ENCODE results near the gene DUSP28. TPM values are rescaled to one million over a fixed set of nuclear protein-coding genes. Genes with fewer than 3 reads are reported as not detected.
"Not testable (repeated sequence)": the region's sequence is repeated elsewhere in the genome, so short reads cannot be mapped to it uniquely, and the experiment has no call there.

The DUSP28 gene
- total RNA-seq, 2 experiments from 2014 or later, result 7.9 to 9.3 TPM

- Mint-ChIP-seq H3K4me1 (no peaks in the 10 kb centered on the region), H3K36me3 (ENCODE audit: low read depth) (peaks cover 86% of the 10 kb centered on the region), H3K9me3 (peaks cover 54% of the 10 kb centered on the region), H3K27me3 (no peaks in the 10 kb centered on the region), H3K4me3 (no peak overlapping the region), H3K27ac (no peak overlapping the region)
- no peak for DNase-seq
- CTCF ChIA-PET, result no interaction called here
- POLR2A ChIA-PET, result no interaction called here
Measured at GRCh38 chr2:240530181-240530580, 30.0 kb upstream of the DUSP28 start.

GRCh38 chr2:240531038-240531437, 29.1 kb upstream of the DUSP28 start:
- no peak overlapping the region for H3K27ac Mint-ChIP-seq
- ChIA-PET CTCF (no interaction called here), POLR2A (no interaction called here)
- DNase-seq, result no peak
- no peaks in the 10 kb centered on the region for H3K27me3 Mint-ChIP-seq
- H3K36me3 Mint-ChIP-seq (ENCODE audit: low read depth), result peaks cover 82% of the 10 kb centered on the region
- no peak overlapping the region for H3K4me3 Mint-ChIP-seq
- H3K9me3 Mint-ChIP-seq, result peaks cover 47% of the 10 kb centered on the region
- H3K4me1 Mint-ChIP-seq, result no peaks in the 10 kb centered on the region

GRCh38 chr2:240532031-240532775, 28.0 kb upstream of the DUSP28 start:
- Mint-ChIP-seq H3K4me3 (no peak overlapping the region), H3K9me3 (peaks cover 38% of the 10 kb centered on the region), H3K36me3 (ENCODE audit: low read depth) (peaks cover 76% of the 10 kb centered on the region), H3K27me3 (no peaks in the 10 kb centered on the region), H3K27ac (no peak overlapping the region), H3K4me1 (no peaks in the 10 kb centered on the region)
- POLR2A ChIA-PET, result no interaction called here
- CTCF ChIA-PET, result interaction anchor here (0.7 kb wide), 1 partner anchor 18 kb away, joined by 3 read pairs; no protein-coding TSS in a partner anchor
- DNase-seq, result no peak

GRCh38 chr2:240538031-240538780, 22.0 kb upstream of the DUSP28 start:
- Mint-ChIP-seq H3K36me3 (ENCODE audit: low read depth) (peaks cover 60% of the 10 kb centered on the region), H3K9me3 (peaks cover 11% of the 10 kb centered on the region), H3K4me1 (no peaks in the 10 kb centered on the region), H3K4me3 (no peak overlapping the region), H3K27me3 (no peaks in the 10 kb centered on the region), H3K27ac (no peak overlapping the region)
- ChIA-PET POLR2A (no interaction called here), CTCF (interaction anchor here (1.1 kb wide), 1 partner anchor 18 kb away, joined by 5 read pairs; no protein-coding TSS in a partner anchor)
- DNase-seq, result no peak

- H3K4me1 Mint-ChIP-seq, H3K9me3 Mint-ChIP-seq, H3K27ac Mint-ChIP-seq, H3K27me3 Mint-ChIP-seq, DNase-seq, POLR2A ChIA-PET, H3K4me3 Mint-ChIP-seq: not testable (repeated sequence)
- H3K36me3 Mint-ChIP-seq (ENCODE audit: low read depth), result peaks cover 57% of the 10 kb centered on the region
- CTCF ChIA-PET, result interaction anchor here (1.1 kb wide), 1 partner anchor 18 kb away, joined by 5 read pairs; no protein-coding TSS in a partner anchor
Measured at GRCh38 chr2:240539101-240539500, 21.1 kb upstream of the DUSP28 start.

GRCh38 chr2:240539906-240540305, 20.3 kb upstream of the DUSP28 start:
- DNase-seq, result no peak
- Mint-ChIP-seq H3K27me3 (no peaks in the 10 kb centered on the region), H3K27ac (no peak overlapping the region), H3K9me3 (peaks cover 6% of the 10 kb centered on the region), H3K4me1 (no peaks in the 10 kb centered on the region), H3K36me3 (ENCODE audit: low read depth) (peaks cover 54% of the 10 kb centered on the region), H3K4me3 (no peak overlapping the region)
- ChIA-PET POLR2A (no interaction called here), CTCF (no interaction called here)

GRCh38 chr2:240551288-240551687, 8.9 kb upstream of the DUSP28 start:
- H3K36me3 Mint-ChIP-seq (ENCODE audit: low read depth), result peaks cover 48% of the 10 kb centered on the region
- POLR2A ChIA-PET, result interaction anchor here (1.6 to 1.7 kb wide), 2 partner anchors 9 to 14 kb away, joined by 4 to 7 read pairs; partner anchors contain the start of gene DUSP28
- H3K27ac Mint-ChIP-seq, result no peak overlapping the region
- peaks cover 6% of the 10 kb centered on the region for H3K9me3 Mint-ChIP-seq
- no peaks in the 10 kb centered on the region for H3K4me1 Mint-ChIP-seq
- CTCF ChIA-PET, result interaction anchor here (2.2 kb wide), 1 partner anchor 37 kb away, joined by 8 read pairs; no protein-coding TSS in a partner anchor
- H3K4me3 Mint-ChIP-seq, result no peak overlapping the region
- DNase-seq, result no peak
- H3K27me3 Mint-ChIP-seq, result no peaks in the 10 kb centered on the region

GRCh38 chr2:240551811-240552210, 8.3 kb upstream of the DUSP28 start:
- H3K36me3 Mint-ChIP-seq (ENCODE audit: low read depth), result peaks cover 49% of the 10 kb centered on the region
- DNase-seq, result no peak
- ChIA-PET CTCF (interaction anchor here (0.8 to 2.2 kb wide), 2 partner anchors 14 to 38 kb away, joined by 3 to 8 read pairs; no protein-coding TSS in a partner anchor), POLR2A (interaction anchor here (1.6 to 1.7 kb wide), 2 partner anchors 9 to 14 kb away, joined by 4 to 7 read pairs; partner anchors contain the start of gene DUSP28)
- peaks cover 5% of the 10 kb centered on the region for H3K4me1 Mint-ChIP-seq
- no peak overlapping the region for H3K27ac Mint-ChIP-seq
- no peaks in the 10 kb centered on the region for H3K27me3 Mint-ChIP-seq
- no peak overlapping the region for H3K4me3 Mint-ChIP-seq
- H3K9me3 Mint-ChIP-seq, result peaks cover 6% of the 10 kb centered on the region

- DNase-seq, result no peak
- Mint-ChIP-seq H3K27ac (no peak overlapping the region), H3K4me1 (peaks cover 20% of the 10 kb centered on the region), H3K27me3 (no peaks in the 10 kb centered on the region), H3K36me3 (ENCODE audit: low read depth) (peaks cover 52% of the 10 kb centered on the region), H3K9me3 (peaks cover 6% of the 10 kb centered on the region), H3K4me3 (no peak overlapping the region)
- ChIA-PET CTCF (interaction anchor here (0.7 to 1.1 kb wide), 2 partner anchors 12 to 273 kb away, joined by 4 read pairs; no protein-coding TSS in a partner anchor), POLR2A (no interaction called here)
Measured at GRCh38 chr2:240553956-240554480, 6.1 kb upstream of the DUSP28 start.

- peaks cover 6% of the 10 kb centered on the region for H3K9me3 Mint-ChIP-seq
- peaks cover 56% of the 10 kb centered on the region for H3K36me3 Mint-ChIP-seq (ENCODE audit: low read depth)
- H3K4me1 Mint-ChIP-seq, result peaks cover 29% of the 10 kb centered on the region
- H3K4me3 Mint-ChIP-seq, result no peak overlapping the region
- no peaks in the 10 kb centered on the region for H3K27me3 Mint-ChIP-seq
- ChIA-PET POLR2A (no interaction called here), CTCF (interaction anchor here (1.1 to 2.0 kb wide), 2 partner anchors 11 to 41 kb away, joined by 4 to 10 read pairs; no protein-coding TSS in a partner anchor)
- H3K27ac Mint-ChIP-seq, result no peak overlapping the region
- DNase-seq, result no peak
Measured at GRCh38 chr2:240554767-240555493, 5.2 kb upstream of the DUSP28 start.

- ChIA-PET CTCF (interaction anchor here (1.9 to 2.4 kb wide), 3 partner anchors 10 to 42 kb away, joined by 8 to 22 read pairs (median 10); no protein-coding TSS in a partner anchor), POLR2A (interaction anchor here (3.1 kb wide), 1 partner anchor 11 kb away, joined by 19 read pairs; no protein-coding TSS in a partner anchor)
Measured at GRCh38 chr2:240555541-240556250, 4.5 kb upstream of the DUSP28 start.

More at GRCh38 chr2:240555541-240556250, 4.5 kb upstream of the DUSP28 start:
- Mint-ChIP-seq H3K4me1 (peaks cover 31% of the 10 kb centered on the region), H3K9me3 (peaks cover 6% of the 10 kb centered on the region), H3K27ac (no peak overlapping the region), H3K4me3 (no peak overlapping the region), H3K36me3 (ENCODE audit: low read depth) (peaks cover 52% of the 10 kb centered on the region), H3K27me3 (no peaks in the 10 kb centered on the region)
- DNase-seq, result no peak

All from activated CD4-positive, alpha-beta memory T cell treated with anti-CD3 and anti-CD28 coated beads, Interleukin-2, amount 10 ng/mL, durations not matched to agents 7 days and 5 days (primary cell).